Lower leg skin (tissue), 3 donors: ENCODE results near the gene HLA-DRA.

Experiments
- CTCF ChIP-seq, 3 donors: fragments of 450-650 bp; IDR thresholded peaks; one replicate each; pipeline ENCODE4 v1.5.1; 2016; ENCODE audit warnings: antibody characterized with exemption in 3 of 3, mild to moderate bottlenecking in 3 of 3, moderate library complexity in 2 of 3
- POLR2A ChIP-seq, 2 donors: fragments of 450-650 bp; IDR thresholded peaks; one replicate each; pipeline ENCODE4 v1.6.1; 2016 to 2017; ENCODE audit warnings: antibody characterized with exemption in 2 of 2, mild to moderate bottlenecking in 1 of 2, moderate library complexity in 1 of 2

DNA sequence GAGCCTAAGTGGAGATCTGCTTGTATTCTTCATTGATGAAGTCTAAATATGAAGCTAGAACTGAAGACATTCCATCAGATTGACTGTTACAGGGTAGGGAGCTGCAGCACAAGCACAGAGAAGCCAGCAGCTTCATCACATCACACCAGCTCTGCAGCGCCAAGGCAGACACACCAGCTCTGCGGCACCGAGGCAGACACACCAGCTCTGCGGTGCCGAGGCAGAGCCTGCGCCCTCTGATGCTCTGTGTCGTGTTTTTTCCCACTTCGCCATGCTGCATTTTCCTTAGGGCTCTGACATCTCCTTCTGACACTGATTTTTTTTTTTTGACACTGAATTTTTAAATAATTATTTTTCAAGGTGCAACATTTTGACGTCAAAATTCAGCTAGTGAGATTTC is 33.5 kb upstream of the HLA-DRA start:
- TF ChIP-seq POLR2A (IDR thresholded peaks at IDR 0.05), result no peak
- no peak for TF ChIP-seq CTCF (IDR thresholded peaks at IDR 0.05)
